ENCODE data around the gene CYP46A1.
"Not testable (repeated sequence)": the region's sequence is repeated elsewhere in the genome, so short reads cannot be mapped to it uniquely, and the experiment has no call there.

Gene CYP46A1

GRCh38 chr14:99658218-99658845 lies 25.8 kb upstream of the CYP46A1 start:
- no peak for DNase-seq

- DNase-seq, result no peak
Measured at GRCh38 chr14:99659333-99659741, 24.8 kb upstream of the CYP46A1 start.

- peak; percentile 52 for DNase-seq
Measured at GRCh38 chr14:99660006-99660566, 24.0 kb upstream of the CYP46A1 start.

GRCh38 chr14:99660794-99661193 lies 23.3 kb upstream of the CYP46A1 start:
- no peak for DNase-seq

- DNase-seq, result not testable (repeated sequence)
Measured at GRCh38 chr14:99661206-99661605, 22.9 kb upstream of the CYP46A1 start.

GRCh38 chr14:99662846-99663245 lies 21.3 kb upstream of the CYP46A1 start:
- no peak for DNase-seq

- DNase-seq, result no peak
Measured at GRCh38 chr14:99663386-99664057, 20.6 kb upstream of the CYP46A1 start.

GRCh38 chr14:99664058-99664936 lies 19.8 kb upstream of the CYP46A1 start:
- no peak for DNase-seq

GRCh38 chr14:99664937-99665273 lies 19.2 kb upstream of the CYP46A1 start:
- DNase-seq, result peak; percentile 3

- no peak for DNase-seq
Measured at GRCh38 chr14:99666533-99666932, 17.6 kb upstream of the CYP46A1 start.

- no peak for DNase-seq
Measured at GRCh38 chr14:99667045-99667444, 17.1 kb upstream of the CYP46A1 start.

GRCh38 chr14:99667821-99668220 lies 16.3 kb upstream of the CYP46A1 start:
- DNase-seq, result no peak

GRCh38 chr14:99668307-99669295 lies 15.5 kb upstream of the CYP46A1 start:
- DNase-seq, result no peak

- DNase-seq, result no peak
Measured at GRCh38 chr14:99670361-99671234, 13.5 kb upstream of the CYP46A1 start.

- DNase-seq, result no peak
Measured at GRCh38 chr14:99671235-99672224, 12.6 kb upstream of the CYP46A1 start.

GRCh38 chr14:99672506-99673304 lies 11.4 kb upstream of the CYP46A1 start:
- no peak for DNase-seq

GRCh38 chr14:99673305-99674063 lies 10.6 kb upstream of the CYP46A1 start:
- DNase-seq, result no peak

- no peak for DNase-seq
Measured at GRCh38 chr14:99674064-99674650, 9.9 kb upstream of the CYP46A1 start.

Measured in NCI-H2171 (cell line).